ENCODE measurements around the gene ADAMTS5. TPM values are rescaled to one million over a fixed set of nuclear protein-coding genes. Genes with fewer than 3 reads are reported as not detected.

The ADAMTS5 gene
- total and polyA plus RNA-seq, 2 of the 13 experiments (the other 11 are each of a cell fraction or from before 2014, with no cell fraction given), result not detected

DNA sequence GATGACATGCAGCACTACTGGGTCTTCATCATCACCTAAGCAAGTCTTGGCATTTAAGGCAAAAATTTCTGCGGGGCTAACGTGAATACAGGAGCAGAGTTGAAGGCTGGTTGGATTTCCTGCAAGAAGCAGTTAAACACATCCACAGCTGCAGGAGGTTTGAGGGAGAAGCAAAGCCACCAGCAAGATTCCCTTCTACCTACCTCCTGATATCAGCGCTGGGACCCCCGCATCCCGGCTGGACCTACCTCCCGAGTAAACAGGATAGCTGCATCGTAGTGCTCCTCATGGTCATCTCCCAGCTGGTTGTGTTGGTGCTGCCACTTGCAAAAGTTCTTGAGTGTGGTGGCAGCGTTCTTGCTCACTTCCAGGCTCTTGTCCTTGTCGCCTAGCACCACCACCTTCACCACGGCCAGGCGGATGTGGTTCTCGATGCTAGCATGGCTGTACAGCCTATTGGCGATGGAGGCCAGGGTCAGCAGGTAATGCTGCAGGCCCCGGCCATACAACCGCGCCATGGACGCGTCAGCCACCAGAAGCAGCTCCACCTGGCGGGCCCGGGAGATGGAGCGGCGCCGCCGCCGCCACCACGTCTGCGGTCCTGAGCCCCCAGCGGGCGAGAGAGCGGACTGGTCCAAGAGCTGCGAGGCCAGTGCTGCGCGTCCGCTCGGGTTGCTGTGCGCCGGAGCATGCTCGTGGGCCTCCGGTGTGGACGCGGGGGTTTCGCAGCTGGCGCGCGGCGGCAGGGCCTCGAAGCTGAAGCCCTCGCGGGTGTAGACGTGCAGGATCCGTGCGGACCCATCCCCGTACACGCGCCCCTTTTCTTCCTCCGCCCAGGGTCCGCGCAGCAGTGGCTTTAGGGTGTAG lies 1.6 kb downstream of the ADAMTS5 start:
- POLR2A ChIA-PET, result no interaction called here

DNA sequence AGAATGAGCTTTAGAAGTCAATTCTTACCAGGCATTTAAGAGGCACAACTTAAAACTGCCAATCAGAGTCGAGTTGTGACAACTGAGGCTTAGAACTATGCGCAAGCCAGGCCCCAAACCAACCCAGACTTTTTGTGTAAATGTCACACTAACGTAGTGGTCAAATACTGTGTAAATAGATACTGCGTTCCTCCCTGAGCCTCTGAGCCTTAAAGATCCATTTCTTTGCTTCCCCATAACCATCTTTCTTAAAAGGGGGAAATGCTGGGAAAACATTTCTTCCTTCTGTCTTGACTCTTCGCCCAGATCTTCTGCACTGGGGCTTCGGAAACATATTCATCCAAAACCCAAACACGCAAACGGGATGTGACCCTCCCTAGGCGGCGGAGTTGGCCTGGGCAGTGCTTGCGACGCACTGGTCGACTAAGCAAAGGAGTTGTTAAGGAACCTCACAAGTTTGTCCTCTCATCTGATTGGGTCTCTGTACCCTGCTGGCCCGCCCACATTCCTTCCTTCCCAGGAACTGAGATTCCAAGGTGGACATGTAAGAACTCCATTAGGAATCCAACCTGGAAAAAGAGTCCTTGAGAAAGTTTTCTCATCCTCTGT lies 2.6 kb downstream of the ADAMTS5 start:
- H3K27ac ChIP-seq (ENCODE audit: extremely low read length, insufficient read depth, low read length), result no peak overlapping the region
- no peak for TF ChIP-seq KLF16 (CRISPR knock-in tag; IDR thresholded peaks at IDR 0.05)
- no peak for TF ChIP-seq ZSCAN20 (CRISPR knock-in tag; IDR thresholded peaks at IDR 0.05; ENCODE audit: borderline replicate concordance)
- no peak for TF ChIP-seq RFX5 (IDR thresholded peaks at IDR 0.05; ENCODE audit: low read depth, low read length)
- no peak for TF ChIP-seq ZNF850 (CRISPR knock-in tag; conservative IDR thresholded peaks at IDR 0.05)
- TF ChIP-seq ZNF441 (CRISPR knock-in tag; IDR thresholded peaks at IDR 0.05; ENCODE audit: borderline replicate concordance), result no peak
- TF ChIP-seq ERF (CRISPR knock-in tag; IDR thresholded peaks at IDR 0.05), result no peak
- TF ChIP-seq KDM5B (CRISPR knock-in tag; IDR thresholded peaks at IDR 0.05; ENCODE audit: borderline replicate concordance), result no peak
- TF ChIP-seq, protein P1, sequence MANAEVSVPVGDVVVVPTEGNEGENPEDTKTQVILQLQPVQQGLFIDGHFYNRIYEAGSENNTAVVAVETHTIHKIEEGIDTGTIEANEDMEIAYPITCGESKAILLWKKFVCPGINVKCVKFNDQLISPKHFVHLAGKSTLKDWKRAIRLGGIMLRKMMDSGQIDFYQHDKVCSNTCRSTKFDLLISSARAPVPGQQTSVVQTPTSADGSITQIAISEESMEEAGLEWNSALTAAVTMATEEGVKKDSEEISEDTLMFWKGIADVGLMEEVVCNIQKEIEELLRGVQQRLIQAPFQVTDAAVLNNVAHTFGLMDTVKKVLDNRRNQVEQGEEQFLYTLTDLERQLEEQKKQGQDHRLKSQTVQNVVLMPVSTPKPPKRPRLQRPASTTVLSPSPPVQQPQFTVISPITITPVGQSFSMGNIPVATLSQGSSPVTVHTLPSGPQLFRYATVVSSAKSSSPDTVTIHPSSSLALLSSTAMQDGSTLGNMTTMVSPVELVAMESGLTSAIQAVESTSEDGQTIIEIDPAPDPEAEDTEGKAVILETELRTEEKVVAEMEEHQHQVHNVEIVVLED (CRISPR knock-in tag; IDR thresholded peaks at IDR 0.05; ENCODE audit: borderline replicate concordance), result no peak
- TF ChIP-seq, protein P2, sequence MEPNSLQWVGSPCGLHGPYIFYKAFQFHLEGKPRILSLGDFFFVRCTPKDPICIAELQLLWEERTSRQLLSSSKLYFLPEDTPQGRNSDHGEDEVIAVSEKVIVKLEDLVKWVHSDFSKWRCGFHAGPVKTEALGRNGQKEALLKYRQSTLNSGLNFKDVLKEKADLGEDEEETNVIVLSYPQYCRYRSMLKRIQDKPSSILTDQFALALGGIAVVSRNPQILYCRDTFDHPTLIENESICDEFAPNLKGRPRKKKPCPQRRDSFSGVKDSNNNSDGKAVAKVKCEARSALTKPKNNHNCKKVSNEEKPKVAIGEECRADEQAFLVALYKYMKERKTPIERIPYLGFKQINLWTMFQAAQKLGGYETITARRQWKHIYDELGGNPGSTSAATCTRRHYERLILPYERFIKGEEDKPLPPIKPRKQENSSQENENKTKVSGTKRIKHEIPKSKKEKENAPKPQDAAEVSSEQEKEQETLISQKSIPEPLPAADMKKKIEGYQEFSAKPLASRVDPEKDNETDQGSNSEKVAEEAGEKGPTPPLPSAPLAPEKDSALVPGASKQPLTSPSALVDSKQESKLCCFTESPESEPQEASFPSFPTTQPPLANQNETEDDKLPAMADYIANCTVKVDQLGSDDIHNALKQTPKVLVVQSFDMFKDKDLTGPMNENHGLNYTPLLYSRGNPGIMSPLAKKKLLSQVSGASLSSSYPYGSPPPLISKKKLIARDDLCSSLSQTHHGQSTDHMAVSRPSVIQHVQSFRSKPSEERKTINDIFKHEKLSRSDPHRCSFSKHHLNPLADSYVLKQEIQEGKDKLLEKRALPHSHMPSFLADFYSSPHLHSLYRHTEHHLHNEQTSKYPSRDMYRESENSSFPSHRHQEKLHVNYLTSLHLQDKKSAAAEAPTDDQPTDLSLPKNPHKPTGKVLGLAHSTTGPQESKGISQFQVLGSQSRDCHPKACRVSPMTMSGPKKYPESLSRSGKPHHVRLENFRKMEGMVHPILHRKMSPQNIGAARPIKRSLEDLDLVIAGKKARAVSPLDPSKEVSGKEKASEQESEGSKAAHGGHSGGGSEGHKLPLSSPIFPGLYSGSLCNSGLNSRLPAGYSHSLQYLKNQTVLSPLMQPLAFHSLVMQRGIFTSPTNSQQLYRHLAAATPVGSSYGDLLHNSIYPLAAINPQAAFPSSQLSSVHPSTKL (CRISPR knock-in tag; IDR thresholded peaks at IDR 0.05), result no peak
- TF ChIP-seq CREM (IDR thresholded peaks at IDR 0.05), result no peak
- TF ChIP-seq CREM (CRISPR knock-in tag; IDR thresholded peaks at IDR 0.05), result no peak

More for the DNA sequence above, 1.6 kb downstream of the ADAMTS5 start:
- H3K27me3 ChIP-seq (ENCODE audit: control insufficient read depth in 1 of 2, insufficient read depth in 2 of 2, low read length in 2 of 2), result no peaks in the 10 kb centered on the region
- ATAC-seq (peak; percentile 70), FAIRE-seq (no peak), DNase-seq (ENCODE audit: low spot score) (no peak)
- no peak overlapping the region for H3K4me3 ChIP-seq (replicated peaks in 1 of 3; ENCODE audit: insufficient read depth in 1 of 3, low read depth in 2 of 3, low read length in 3 of 3)
- no peak for TF ChIP-seq TSC22D2 (CRISPR knock-in tag; IDR thresholded peaks at IDR 0.05; ENCODE audit: borderline replicate concordance)
- no TSS peak for BruUV-seq (replicated peaks)
- no peaks in the 10 kb centered on the region for H4K20me1 ChIP-seq (ENCODE audit: insufficient read depth, low read length)
- H3K79me2 ChIP-seq (ENCODE audit: insufficient read depth, low read length), result no peaks in the 10 kb centered on the region
- WGBS (ENCODE audit: low lambda C conversion rate), result 36% methylated on average over 28 of the region's 58 CpGs
- intact Hi-C loops (cut with micrococcal nuclease; ENCODE audit: unreplicated experiment), result no loop called here
- H3K9me3 ChIP-seq (ENCODE audit: low read length), result peaks cover 55% of the 10 kb centered on the region
- no peak overlapping the region for H3K4me2 ChIP-seq (ENCODE audit: low read depth, low read length)
- H3K36me3 ChIP-seq (replicated peaks in 1 of 2; ENCODE audit: control insufficient read depth in 1 of 2, insufficient read depth in 2 of 2, low read length in 2 of 2), result no peaks in the 10 kb centered on the region
- no peaks in the 10 kb centered on the region for H3K4me1 ChIP-seq (ENCODE audit: insufficient read depth, low read length)
- H3K27ac ChIP-seq (ENCODE audit: extremely low read length, insufficient read depth, low read length), result no peak overlapping the region
- no peak overlapping the region for H3K9ac ChIP-seq (ENCODE audit: insufficient read depth, low read depth, low read length)
- no peak overlapping the region for H2AFZ ChIP-seq (ENCODE audit: low read length)
- CTCF ChIA-PET (ENCODE audit: low intra/inter-chr PET ratio, low total read pairs), result no interaction called here
- in situ Hi-C loops (cut with HindIII; ENCODE audit: extremely low pct_ligation_motif_present, low pct_unique_long_range_greater_than_20kb), result no loop called here

More for the DNA sequence above, 2.6 kb downstream of the ADAMTS5 start:
- DNase-seq (ENCODE audit: low spot score), result no peak
- FAIRE-seq, result no peak
- in situ Hi-C loops (cut with HindIII; ENCODE audit: extremely low pct_ligation_motif_present, low pct_unique_long_range_greater_than_20kb) (no loop called here), intact Hi-C loops (cut with micrococcal nuclease; ENCODE audit: unreplicated experiment) (no loop called here)
- Histone ChIP-seq H3K4me2 (ENCODE audit: low read depth, low read length) (no peak overlapping the region), H2AFZ (ENCODE audit: low read length) (no peak overlapping the region), H3K9me3 (ENCODE audit: low read length) (peaks cover 55% of the 10 kb centered on the region), H3K36me3 (replicated peaks in 1 of 2; ENCODE audit: control insufficient read depth in 1 of 2, insufficient read depth in 2 of 2, low read length in 2 of 2) (no peaks in the 10 kb centered on the region), H3K9ac (ENCODE audit: insufficient read depth, low read depth, low read length) (no peak overlapping the region), H3K4me1 (ENCODE audit: insufficient read depth, low read length) (no peaks in the 10 kb centered on the region), H3K79me2 (ENCODE audit: insufficient read depth, low read length) (no peaks in the 10 kb centered on the region), H4K20me1 (ENCODE audit: insufficient read depth, low read length) (no peaks in the 10 kb centered on the region), H3K4me3 (replicated peaks in 1 of 3; ENCODE audit: insufficient read depth in 1 of 3, low read depth in 2 of 3, low read length in 3 of 3) (no peak overlapping the region), H3K27me3 (ENCODE audit: control insufficient read depth in 1 of 2, insufficient read depth in 2 of 2, low read length in 2 of 2) (no peaks in the 10 kb centered on the region)
- 41% methylated on average over 14 of the region's 14 CpGs for WGBS (ENCODE audit: low lambda C conversion rate)
- CTCF ChIA-PET (ENCODE audit: low intra/inter-chr PET ratio, low total read pairs), result no interaction called here
- BruUV-seq (replicated peaks), result no TSS peak
- no peak for ATAC-seq
- POLR2A ChIA-PET, result no interaction called here

All from HepG2 (cell line).